Mesothelial cell of epicardium (in vitro differentiated cells): ENCODE results near the gene UCHL1. TPM values are rescaled to one million over a fixed set of nuclear protein-coding genes. Genes with fewer than 3 reads are reported as not detected.

Source experiments
- DNase-seq, 2 experiments: peaks; one replicate each; pipeline ENCODE4 v3.0.0; 2021; ENCODE audit warnings: low spot score in 2 of 2; ENCODE audit not compliant: unreplicated experiment in 2 of 2
- H3K27ac Mint-ChIP-seq: 2 replicates; pipeline ENCODE4 v1.8.0; 2021; ENCODE audit warnings: mixed read lengths
- H3K27me3 Mint-ChIP-seq: 2 replicates; pipeline ENCODE4 v1.8.0; 2021; ENCODE audit warnings: low read depth, mixed read lengths
- H3K36me3 Mint-ChIP-seq: 2 replicates; pipeline ENCODE4 v1.8.0; 2021; ENCODE audit warnings: mixed read lengths
- H3K4me1 Mint-ChIP-seq: 2 replicates; pipeline ENCODE4 v1.8.0; 2021; ENCODE audit warnings: mixed read lengths
- H3K4me3 Mint-ChIP-seq: 2 replicates; pipeline ENCODE4 v1.8.0; 2021; ENCODE audit warnings: mild to moderate bottlenecking, moderate library complexity, mixed read lengths
- H3K9me3 Mint-ChIP-seq: 2 replicates; pipeline ENCODE4 v1.8.0; 2021; ENCODE audit warnings: mixed read lengths
- CTCF ChIP-seq: fragments of 200-600 bp; sonication (generic); IDR thresholded peaks from one replicate; pipeline ENCODE4 v1.5.0; 2021; ENCODE audit warnings: antibody characterized with exemption; ENCODE audit not compliant: unreplicated experiment
- total RNA-seq: library from RNA; stranded (reverse); gene quantifications from 3 replicates; pipeline ENCODE4 v1.2.1, GENCODE V29; 2021

Gene UCHL1
- total RNA-seq, 1 donor from 2014 or later, result 163 TPM

- peaks cover 17% of the 10 kb centered on the region for H3K4me1 Mint-ChIP-seq
- H3K4me3 Mint-ChIP-seq, result no peak overlapping the region
- no peak overlapping the region for H3K27ac Mint-ChIP-seq
- no peak for TF ChIP-seq CTCF
- DNase-seq, result no peak
- no peaks in the 10 kb centered on the region for H3K27me3 Mint-ChIP-seq
- no peaks in the 10 kb centered on the region for H3K36me3 Mint-ChIP-seq
- H3K9me3 Mint-ChIP-seq, result peaks cover 6% of the 10 kb centered on the region
These were observed 44.4 kb downstream of the UCHL1 start for GRCh38 chr4:41301137-41301536.

GRCh38 chr4:41303372-41304118, 46.8 kb downstream of the UCHL1 start:
- H3K36me3 Mint-ChIP-seq, result no peaks in the 10 kb centered on the region
- TF ChIP-seq CTCF, result no peak

DNA sequence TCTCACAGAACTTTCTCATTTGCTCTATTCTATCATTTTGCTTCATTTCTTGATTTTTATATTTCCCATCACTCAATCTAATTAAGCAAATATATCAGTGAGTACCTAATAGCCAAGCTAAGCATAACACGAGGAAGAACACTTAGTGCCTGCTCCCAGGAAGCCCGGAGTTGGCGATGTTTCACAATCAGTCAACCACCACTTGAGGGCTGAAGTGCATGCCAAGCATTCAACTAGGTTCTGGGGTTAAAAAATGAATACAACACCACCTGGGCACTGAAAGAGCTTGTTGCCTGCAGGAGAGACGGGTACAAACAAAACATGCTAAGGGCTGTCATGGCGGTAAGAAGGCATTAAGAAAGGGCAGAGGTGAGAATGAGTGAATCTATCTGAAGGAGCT, 47.5 kb downstream of the UCHL1 start:
- no peak overlapping the region for H3K4me3 Mint-ChIP-seq
- H3K9me3 Mint-ChIP-seq, result peaks cover 16% of the 10 kb centered on the region
- no peak overlapping the region for H3K27ac Mint-ChIP-seq
- DNase-seq, result no peak
- no peak for TF ChIP-seq CTCF
- H3K4me1 Mint-ChIP-seq, result peaks cover 10% of the 10 kb centered on the region
- H3K36me3 Mint-ChIP-seq, result no peaks in the 10 kb centered on the region
- H3K27me3 Mint-ChIP-seq, result no peaks in the 10 kb centered on the region

More at GRCh38 chr4:41303372-41304118, 46.8 kb downstream of the UCHL1 start:
- H3K27me3 Mint-ChIP-seq, result no peaks in the 10 kb centered on the region
- no peak overlapping the region for H3K4me3 Mint-ChIP-seq
- H3K9me3 Mint-ChIP-seq, result peaks cover 16% of the 10 kb centered on the region
- no peak for DNase-seq
- no peak overlapping the region for H3K27ac Mint-ChIP-seq
- peaks cover 10% of the 10 kb centered on the region for H3K4me1 Mint-ChIP-seq

DNA sequence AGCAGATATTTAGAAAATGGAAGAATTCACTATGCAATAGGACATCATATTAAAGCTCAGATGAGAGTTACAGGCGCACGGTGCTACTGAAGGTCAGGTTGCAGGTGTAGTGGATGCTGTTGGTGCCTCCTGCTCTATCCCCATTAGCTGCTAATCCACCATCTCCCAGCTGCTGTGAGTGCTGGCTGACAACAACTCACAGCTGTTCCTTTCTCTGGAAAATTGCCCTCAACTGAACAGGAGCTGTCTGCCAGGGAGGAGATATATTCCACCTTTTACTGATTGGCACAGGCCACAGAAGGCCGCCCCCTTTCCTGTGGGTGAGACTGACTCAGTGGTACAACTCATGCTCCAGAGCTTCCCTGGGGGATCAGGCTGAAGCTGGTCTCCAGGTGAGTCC, 48.7 kb downstream of the UCHL1 start:
- no peaks in the 10 kb centered on the region for H3K27me3 Mint-ChIP-seq
- peaks cover 22% of the 10 kb centered on the region for H3K9me3 Mint-ChIP-seq
- no peak for DNase-seq
- TF ChIP-seq CTCF, result no peak
- H3K27ac Mint-ChIP-seq, result no peak overlapping the region
- H3K4me1 Mint-ChIP-seq, result peaks cover 10% of the 10 kb centered on the region
- no peak overlapping the region for H3K4me3 Mint-ChIP-seq
- no peaks in the 10 kb centered on the region for H3K36me3 Mint-ChIP-seq

GRCh38 chr4:41307638-41308037, 50.9 kb downstream of the UCHL1 start:
- Mint-ChIP-seq H3K36me3 (no peaks in the 10 kb centered on the region), H3K27me3 (no peaks in the 10 kb centered on the region), H3K27ac (no peak overlapping the region), H3K9me3 (peaks cover 33% of the 10 kb centered on the region), H3K4me3 (no peak overlapping the region), H3K4me1 (peaks cover 10% of the 10 kb centered on the region)
- TF ChIP-seq CTCF, result no peak
- no peak for DNase-seq
